ENCODE measurements around the gene UBE2E2.

Gene UBE2E2

GRCh38 chr3:23341147-23341838, 138.2 kb downstream of the UBE2E2 start:
- no peak for ATAC-seq
- no peak for TF ChIP-seq CSRNP3 (CRISPR knock-in tag; IDR thresholded peaks at IDR 0.05)
- no peak for TF ChIP-seq SNAI2 (CRISPR knock-in tag; IDR thresholded peaks at IDR 0.05)
- TF ChIP-seq BACH2 (CRISPR knock-in tag; IDR thresholded peaks at IDR 0.05; ENCODE audit: borderline replicate concordance), result no peak
- TF ChIP-seq ISL1 (CRISPR knock-in tag; IDR thresholded peaks at IDR 0.05), result no peak
- no peak for TF ChIP-seq ZNF565 (CRISPR knock-in tag; conservative IDR thresholded peaks at IDR 0.05; ENCODE audit: low read depth)
- no peak for TF ChIP-seq ZFP30 (CRISPR knock-in tag; IDR thresholded peaks at IDR 0.05)
- no peak for TF ChIP-seq TSHZ2 (CRISPR knock-in tag; IDR thresholded peaks at IDR 0.05)
- TF ChIP-seq ZC3H10 (CRISPR knock-in tag; IDR thresholded peaks at IDR 0.05), result no peak
- no peak for TF ChIP-seq ZNF8 (CRISPR knock-in tag; IDR thresholded peaks at IDR 0.05)
- TF ChIP-seq TOX (CRISPR knock-in tag; IDR thresholded peaks at IDR 0.05; ENCODE audit: borderline replicate concordance), result no peak
- TF ChIP-seq POU6F1 (CRISPR knock-in tag; IDR thresholded peaks at IDR 0.05; ENCODE audit: borderline replicate concordance, low read depth), result no peak
- TF ChIP-seq CREB5 (CRISPR knock-in tag; IDR thresholded peaks at IDR 0.05; ENCODE audit: low read depth), result no peak
- TF ChIP-seq ZNF70 (CRISPR knock-in tag; IDR thresholded peaks at IDR 0.05), result no peak

- no peak for ATAC-seq
- TF ChIP-seq ZFP30 (CRISPR knock-in tag; IDR thresholded peaks at IDR 0.05), result no peak
- no peak for TF ChIP-seq ISL1 (CRISPR knock-in tag; IDR thresholded peaks at IDR 0.05)
- no peak for TF ChIP-seq CREB5 (CRISPR knock-in tag; IDR thresholded peaks at IDR 0.05; ENCODE audit: low read depth)
- TF ChIP-seq CSRNP3 (CRISPR knock-in tag; IDR thresholded peaks at IDR 0.05), result no peak
- no peak for TF ChIP-seq PPARA (CRISPR knock-in tag; IDR thresholded peaks at IDR 0.05; ENCODE audit: borderline replicate concordance)
- TF ChIP-seq RARB (CRISPR knock-in tag; IDR thresholded peaks at IDR 0.05), result no peak
- TF ChIP-seq ZFP3 (CRISPR knock-in tag; IDR thresholded peaks at IDR 0.05), result no peak
- TF ChIP-seq POU6F1 (CRISPR knock-in tag; IDR thresholded peaks at IDR 0.05; ENCODE audit: borderline replicate concordance, low read depth), result no peak
- TF ChIP-seq OSR1 (CRISPR knock-in tag; IDR thresholded peaks at IDR 0.05), result no peak
- no peak for TF ChIP-seq TSHZ2 (CRISPR knock-in tag; IDR thresholded peaks at IDR 0.05)
These were observed 139.2 kb downstream of the UBE2E2 start for GRCh38 chr3:23342343-23342742.
